ENCODE data around the gene MYCBPAP.
A peak's percentile ranks its signal among the peaks of the same experiment; 100 is the strongest.
"Not testable (repeated sequence)": the region's sequence is repeated elsewhere in the genome, so short reads cannot be mapped to it uniquely, and the experiment has no call there.

Gene MYCBPAP

GRCh38 chr17:50471009-50471905 is 37.0 kb upstream of the MYCBPAP start:
- DNase-seq (ENCODE audit: low read depth): no peak

- no peak for DNase-seq (ENCODE audit: low read depth)
Observed at GRCh38 chr17:50472286-50472685, 36.0 kb upstream of the MYCBPAP start.

GRCh38 chr17:50472761-50473161 is 35.5 kb upstream of the MYCBPAP start:
- DNase-seq (ENCODE audit: low read depth): not testable (repeated sequence)

GRCh38 chr17:50473901-50474300 is 34.3 kb upstream of the MYCBPAP start:
- no peak for DNase-seq (ENCODE audit: low read depth)

- DNase-seq (ENCODE audit: low read depth): no peak
Observed at GRCh38 chr17:50474523-50474922, 33.7 kb upstream of the MYCBPAP start.

GRCh38 chr17:50475362-50475761 is 32.9 kb upstream of the MYCBPAP start:
- DNase-seq (ENCODE audit: low read depth): no peak

- not testable (repeated sequence) for DNase-seq (ENCODE audit: low read depth)
Observed at GRCh38 chr17:50475775-50476544, 32.3 kb upstream of the MYCBPAP start.

- DNase-seq (ENCODE audit: low read depth): no peak
Observed at GRCh38 chr17:50476545-50477315, 31.5 kb upstream of the MYCBPAP start.

GRCh38 chr17:50477976-50478375 is 30.3 kb upstream of the MYCBPAP start:
- no peak for DNase-seq (ENCODE audit: low read depth)

- DNase-seq (ENCODE audit: low read depth): peak; percentile 64
Observed at GRCh38 chr17:50478391-50479381, 29.6 kb upstream of the MYCBPAP start, which contains the start of gene RSAD1. TSS of gene RSAD1 (plus strand) at chr17:50478860. CDS start at chr17:50478885, 25 bp downstream.

GRCh38 chr17:50479522-50480141 is 28.6 kb upstream of the MYCBPAP start:
- peak; percentile 36 for DNase-seq (ENCODE audit: low read depth)

- DNase-seq (ENCODE audit: low read depth): no peak
Observed at GRCh38 chr17:50480142-50480764, 28.0 kb upstream of the MYCBPAP start.

- DNase-seq (ENCODE audit: low read depth): no peak
Observed at GRCh38 chr17:50480854-50481490, 27.3 kb upstream of the MYCBPAP start.

GRCh38 chr17:50481648-50482047 is 26.6 kb upstream of the MYCBPAP start:
- no peak for DNase-seq (ENCODE audit: low read depth)

GRCh38 chr17:50482110-50482509 is 26.1 kb upstream of the MYCBPAP start:
- no peak for DNase-seq (ENCODE audit: low read depth)

GRCh38 chr17:50482516-50482915 is 25.7 kb upstream of the MYCBPAP start:
- DNase-seq (ENCODE audit: low read depth): peak; percentile 49

- no peak for DNase-seq (ENCODE audit: low read depth)
Observed at GRCh38 chr17:50483266-50483665, 25.0 kb upstream of the MYCBPAP start.

- DNase-seq (ENCODE audit: low read depth): no peak
Observed at GRCh38 chr17:50484386-50485155, 23.7 kb upstream of the MYCBPAP start.
